Liver (tissue), 9 donors: ENCODE measurements around the gene SLC11A1. TPM values are rescaled to one million over a fixed set of nuclear protein-coding genes. Genes with fewer than 3 reads are reported as not detected.

Source experiments
- DNase-seq: peaks from one replicate; pipeline ENCODE4 v3.0.0-alpha.2; 2017; ENCODE audit warnings: low spot score
- H3K27ac ChIP-seq, 2 donors: one replicate each; pipeline ENCODE4 v1.7.0; 2013; ENCODE audit warnings: inconsistent platforms in 2 of 2, low read length in 2 of 2, control low read depth in 1 of 2, low read depth in 1 of 2, mild to moderate bottlenecking in 1 of 2
- H3K27me3 ChIP-seq, 4 donors: one replicate each; pipeline versions ENCODE4 v1.6.1 to v1.7.0; 2013; ENCODE audit warnings: low read length in 3 of 4, inconsistent platforms in 1 of 4, mild to moderate bottlenecking in 1 of 4, moderate library complexity in 1 of 4; ENCODE audit not compliant: control insufficient read depth in 4 of 4, insufficient read depth in 4 of 4
- H3K36me3 ChIP-seq, 4 donors: one replicate each; pipeline versions ENCODE4 v1.6.1 to v1.7.0; 2013; ENCODE audit warnings: low read length in 3 of 4, mild to moderate bottlenecking in 3 of 4, low read depth in 1 of 4, moderate library complexity in 1 of 4; ENCODE audit not compliant: control insufficient read depth in 4 of 4, insufficient read depth in 3 of 4
- H3K4me1 ChIP-seq, 4 donors: one replicate each; pipeline versions ENCODE4 v1.6.1 to v1.7.0; 2013; ENCODE audit warnings: low read length in 3 of 4, mild to moderate bottlenecking in 3 of 4, moderate library complexity in 1 of 4; ENCODE audit not compliant: control insufficient read depth in 4 of 4, insufficient read depth in 4 of 4
- H3K4me3 ChIP-seq, 3 donors: one replicate each; pipeline versions ENCODE4 v1.6.1 to v1.7.0; 2013; ENCODE audit warnings: low read length in 3 of 3, control low read depth in 1 of 3, low read depth in 1 of 3, mild to moderate bottlenecking in 1 of 3
- H3K9ac ChIP-seq, 2 donors: one replicate each; pipeline ENCODE4 v1.7.0; 2013; ENCODE audit warnings: low read length in 2 of 2, mild to moderate bottlenecking in 2 of 2, moderate library complexity in 2 of 2, control low read depth in 1 of 2, low read depth in 1 of 2
- H3K9me3 ChIP-seq, 4 donors: one replicate each; pipeline versions ENCODE4 v1.6.1 to v1.7.0; 2013; ENCODE audit warnings: low read length in 3 of 4; ENCODE audit not compliant: control insufficient read depth in 4 of 4
- EGR1 ChIP-seq, 2 donors: IDR thresholded peaks; 2 replicates each; pipeline ENCODE4 v1.6.1; 2016 to 2018; ENCODE audit warnings: antibody characterized with exemption in 2 of 2, low read depth in 2 of 2
- FOXA1 ChIP-seq: IDR thresholded peaks from 2 replicates; pipeline ENCODE4 v1.6.1; 2016; ENCODE audit warnings: antibody characterized with exemption
- FOXA2 ChIP-seq: IDR thresholded peaks from 2 replicates; pipeline ENCODE4 v1.6.1; 2016; ENCODE audit warnings: antibody characterized with exemption
- GABPA ChIP-seq, 2 donors: IDR thresholded peaks in 1 of 2; conservative IDR thresholded peaks in 1 of 2; 2 replicates each; pipeline ENCODE4 v1.6.1; 2016; ENCODE audit warnings: antibody characterized with exemption in 2 of 2, mild to moderate bottlenecking in 1 of 2, moderate library complexity in 1 of 2
- HNF4A ChIP-seq, 2 donors: conservative IDR thresholded peaks; 2 replicates each; pipeline ENCODE4 v1.6.1; 2016; ENCODE audit warnings: antibody characterized with exemption in 2 of 2, mild to moderate bottlenecking in 2 of 2
- HNF4G ChIP-seq: IDR thresholded peaks from 2 replicates; pipeline ENCODE4 v1.6.1; 2016; ENCODE audit warnings: antibody characterized with exemption
- JUND ChIP-seq, 2 donors: IDR thresholded peaks; 2 replicates each; pipeline ENCODE4 v1.6.1; 2016; ENCODE audit warnings: antibody characterized with exemption in 2 of 2
- MAX ChIP-seq: IDR thresholded peaks from 2 replicates; pipeline ENCODE4 v1.6.1; 2016; ENCODE audit warnings: antibody characterized with exemption
- NR2F2 ChIP-seq: IDR thresholded peaks from 2 replicates; pipeline ENCODE4 v1.6.1; 2016; ENCODE audit warnings: antibody characterized with exemption
- RAD21 ChIP-seq, 2 donors: IDR thresholded peaks; 2 replicates each; pipeline ENCODE4 v1.6.1; 2016; ENCODE audit warnings: antibody characterized with exemption in 2 of 2, mild to moderate bottlenecking in 2 of 2
- REST ChIP-seq: IDR thresholded peaks from 2 replicates; pipeline ENCODE4 v1.6.1; 2016; ENCODE audit warnings: antibody characterized with exemption, mild to moderate bottlenecking
- RXRA ChIP-seq, 2 donors: IDR thresholded peaks; 2 replicates each; pipeline ENCODE4 v1.6.1; 2017 to 2018; ENCODE audit warnings: antibody characterized with exemption in 2 of 2, mild to moderate bottlenecking in 1 of 2
- SP1 ChIP-seq: IDR thresholded peaks from 2 replicates; pipeline ENCODE4 v1.6.1; 2018; ENCODE audit warnings: antibody characterized with exemption, mild to moderate bottlenecking
- TAF1 ChIP-seq: conservative IDR thresholded peaks from 2 replicates; pipeline ENCODE4 v1.6.1; 2016; ENCODE audit warnings: antibody characterized with exemption, mild to moderate bottlenecking
- YY1 ChIP-seq: IDR thresholded peaks from 2 replicates; pipeline ENCODE4 v1.6.1; 2016; ENCODE audit warnings: antibody characterized with exemption, mild to moderate bottlenecking
- WGBS: extraction: QIAGEN DNeasy Blood & Tissue Kit; methylation state at CpG from one replicate; pipeline ENCODE4 v1.1.7; 2013; 5-methylcytosine and 5-hydroxymethylcytosine counted together
- polyA plus RNA-seq, 2 donors: library from polyadenylated mRNA; stranded (reverse) in 1 of 2; unstranded in 1 of 2; fragments of 200-250 nt in 1 of 2; fragments of >200 nt in 1 of 2; fragmentation: Nextera tagmentation in 1 of 2; extraction: Ambion mirVana in 1 of 2; gene quantifications; one replicate each; pipeline versions ENCODE4 v1.2.1 to v1.2.3, GENCODE V29; 2013 to 2015
- total RNA-seq, 2 donors: library from RNA; depleted of rRNA; stranded (reverse); fragments of >200 nt; gene quantifications; one replicate each; pipeline ENCODE4 v1.2.3, GENCODE V29; 2014
- TF ChIP-seq, protein P1 (sequence below): IDR thresholded peaks from 2 replicates; pipeline ENCODE4 v1.6.1; 2016; ENCODE audit warnings: antibody characterized with exemption
- TF ChIP-seq, protein P2 (sequence below): IDR thresholded peaks from 2 replicates; pipeline ENCODE4 v1.6.1; 2016; ENCODE audit warnings: antibody characterized with exemption
- TF ChIP-seq, protein P3 (sequence below): fragments of 150-350 bp; IDR thresholded peaks from 2 replicates; pipeline ENCODE4 v1.5.1; 2017; ENCODE audit warnings: improper control_type of control experiment, low read depth, low read length; ENCODE audit not compliant: missing input control
- donor health status: healthy.
- donor health status: healthy.
- donor health status: healthy.
- donor health status: healthy.
- donor health status: healthy.

SLC11A1 gene
- total and polyA plus RNA-seq, 4 donors: 1.4 to 23.0 (median 3.2) TPM

DNA sequence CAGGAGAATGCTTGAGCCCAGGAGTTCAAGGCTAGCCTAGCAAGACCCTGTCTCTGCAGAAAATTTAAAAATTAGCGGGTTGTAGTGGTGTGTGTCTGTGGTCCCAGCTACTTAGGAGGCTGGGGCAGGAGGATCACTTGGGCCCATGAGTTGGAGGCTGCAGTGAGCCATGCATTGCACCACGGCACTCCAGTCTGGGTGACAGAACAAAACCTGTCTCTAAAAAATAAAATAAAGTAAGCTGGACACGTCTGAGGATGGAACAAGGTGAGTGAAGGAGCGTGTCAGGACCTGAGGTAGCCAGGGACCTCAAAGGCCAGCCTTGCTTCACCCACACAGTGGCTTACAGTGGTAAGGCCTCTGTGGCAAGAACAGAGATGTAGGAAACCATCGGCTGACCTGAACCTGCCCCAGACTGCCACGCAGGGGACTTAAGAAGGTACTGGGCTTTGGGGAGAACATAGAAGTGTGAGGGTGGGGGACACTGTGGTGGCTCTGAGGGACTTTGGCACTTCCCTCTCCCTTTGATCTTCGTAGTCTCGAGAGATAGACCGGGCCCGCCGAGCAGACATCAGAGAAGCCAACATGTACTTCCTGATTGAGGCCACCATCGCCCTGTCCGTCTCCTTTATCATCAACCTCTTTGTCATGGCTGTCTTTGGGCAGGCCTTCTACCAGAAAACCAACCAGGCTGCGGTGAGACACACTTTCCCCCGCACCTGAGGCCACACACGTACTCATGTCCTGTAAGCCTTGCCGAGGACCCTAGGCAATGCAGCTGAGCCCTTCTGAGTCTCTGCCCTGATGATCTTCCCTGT lies 7.5 kb downstream of the SLC11A1 start:
- Histone ChIP-seq H3K4me1 (peaks cover 0 to 10% (median 4%) of the 10 kb centered on the region in 4 donors), H3K36me3 (no peaks in the 10 kb centered on the region), H3K9me3 (no peaks in the 10 kb centered on the region), H3K4me3 (no peak overlapping the region), H3K27ac (no peak overlapping the region), H3K9ac (no peak overlapping the region), H3K27me3 (no peaks in the 10 kb centered on the region)
- WGBS: 93% methylated on average over 17 of the region's 17 CpGs
- TF ChIP-seq RXRA (IDR thresholded peaks at IDR 0.05) (no peak), RAD21 (IDR thresholded peaks at IDR 0.05) (no peak), MAX (no peak), TAF1 (no peak), NR2F2 (no peak), SP1 (no peak), EGR1 (IDR thresholded peaks at IDR 0.05; ENCODE audit: low read depth in 2 of 2) (no peak), FOXA2 (no peak), HNF4G (no peak), HNF4A (conservative IDR thresholded peaks at IDR 0.05) (no peak), REST (no peak), FOXA1 (no peak), JUND (IDR thresholded peaks at IDR 0.05) (no peak), GABPA (IDR thresholded peaks at IDR 0.05 in 1 of 2, conservative IDR thresholded peaks at IDR 0.05 in 1 of 2) (no peak), YY1 (no peak)
- TF ChIP-seq, protein P1, sequence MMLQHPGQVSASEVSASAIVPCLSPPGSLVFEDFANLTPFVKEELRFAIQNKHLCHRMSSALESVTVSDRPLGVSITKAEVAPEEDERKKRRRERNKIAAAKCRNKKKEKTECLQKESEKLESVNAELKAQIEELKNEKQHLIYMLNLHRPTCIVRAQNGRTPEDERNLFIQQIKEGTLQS: no peak
- TF ChIP-seq, protein P2, sequence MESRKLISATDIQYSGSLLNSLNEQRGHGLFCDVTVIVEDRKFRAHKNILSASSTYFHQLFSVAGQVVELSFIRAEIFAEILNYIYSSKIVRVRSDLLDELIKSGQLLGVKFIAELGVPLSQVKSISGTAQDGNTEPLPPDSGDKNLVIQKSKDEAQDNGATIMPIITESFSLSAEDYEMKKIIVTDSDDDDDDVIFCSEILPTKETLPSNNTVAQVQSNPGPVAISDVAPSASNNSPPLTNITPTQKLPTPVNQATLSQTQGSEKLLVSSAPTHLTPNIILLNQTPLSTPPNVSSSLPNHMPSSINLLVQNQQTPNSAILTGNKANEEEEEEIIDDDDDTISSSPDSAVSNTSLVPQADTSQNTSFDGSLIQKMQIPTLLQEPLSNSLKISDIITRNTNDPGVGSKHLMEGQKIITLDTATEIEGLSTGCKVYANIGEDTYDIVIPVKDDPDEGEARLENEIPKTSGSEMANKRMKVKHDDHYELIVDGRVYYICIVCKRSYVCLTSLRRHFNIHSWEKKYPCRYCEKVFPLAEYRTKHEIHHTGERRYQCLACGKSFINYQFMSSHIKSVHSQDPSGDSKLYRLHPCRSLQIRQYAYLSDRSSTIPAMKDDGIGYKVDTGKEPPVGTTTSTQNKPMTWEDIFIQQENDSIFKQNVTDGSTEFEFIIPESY: no peak
- TF ChIP-seq, protein P3, sequence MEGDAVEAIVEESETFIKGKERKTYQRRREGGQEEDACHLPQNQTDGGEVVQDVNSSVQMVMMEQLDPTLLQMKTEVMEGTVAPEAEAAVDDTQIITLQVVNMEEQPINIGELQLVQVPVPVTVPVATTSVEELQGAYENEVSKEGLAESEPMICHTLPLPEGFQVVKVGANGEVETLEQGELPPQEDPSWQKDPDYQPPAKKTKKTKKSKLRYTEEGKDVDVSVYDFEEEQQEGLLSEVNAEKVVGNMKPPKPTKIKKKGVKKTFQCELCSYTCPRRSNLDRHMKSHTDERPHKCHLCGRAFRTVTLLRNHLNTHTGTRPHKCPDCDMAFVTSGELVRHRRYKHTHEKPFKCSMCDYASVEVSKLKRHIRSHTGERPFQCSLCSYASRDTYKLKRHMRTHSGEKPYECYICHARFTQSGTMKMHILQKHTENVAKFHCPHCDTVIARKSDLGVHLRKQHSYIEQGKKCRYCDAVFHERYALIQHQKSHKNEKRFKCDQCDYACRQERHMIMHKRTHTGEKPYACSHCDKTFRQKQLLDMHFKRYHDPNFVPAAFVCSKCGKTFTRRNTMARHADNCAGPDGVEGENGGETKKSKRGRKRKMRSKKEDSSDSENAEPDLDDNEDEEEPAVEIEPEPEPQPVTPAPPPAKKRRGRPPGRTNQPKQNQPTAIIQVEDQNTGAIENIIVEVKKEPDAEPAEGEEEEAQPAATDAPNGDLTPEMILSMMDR: no peak
- DNase-seq: no peak
